T-helper 1 cell treated with Interleukin-12 subunit alpha and Interleukin-12 subunit beta and Interleukin-4 antibody, amounts not matched to agents 30 μg/mL and 1 μg/mL, for 36 hours (primary cell): ENCODE measurements around the gene FHIT.

Source experiments
- H3K27ac Mint-ChIP-seq: one replicate; pipeline ENCODE4 v1.8.0; 2021; ENCODE audit warnings: mild to moderate bottlenecking, mixed read lengths
- H3K27me3 Mint-ChIP-seq: one replicate; pipeline ENCODE4 v1.8.0; 2021; ENCODE audit warnings: low read depth, mixed read lengths
- H3K36me3 Mint-ChIP-seq: one replicate; pipeline ENCODE4 v1.8.0; 2021; ENCODE audit warnings: low read depth, mixed read lengths
- H3K4me1 Mint-ChIP-seq: one replicate; pipeline ENCODE4 v1.8.0; 2021; ENCODE audit warnings: low read depth, mixed read lengths
- H3K4me3 Mint-ChIP-seq: one replicate; pipeline ENCODE4 v1.8.0; 2021; ENCODE audit warnings: mild to moderate bottlenecking, moderate library complexity, mixed read lengths
- H3K9me3 Mint-ChIP-seq: one replicate; pipeline ENCODE4 v1.8.0; 2021; ENCODE audit warnings: mixed read lengths

FHIT gene

DNA sequence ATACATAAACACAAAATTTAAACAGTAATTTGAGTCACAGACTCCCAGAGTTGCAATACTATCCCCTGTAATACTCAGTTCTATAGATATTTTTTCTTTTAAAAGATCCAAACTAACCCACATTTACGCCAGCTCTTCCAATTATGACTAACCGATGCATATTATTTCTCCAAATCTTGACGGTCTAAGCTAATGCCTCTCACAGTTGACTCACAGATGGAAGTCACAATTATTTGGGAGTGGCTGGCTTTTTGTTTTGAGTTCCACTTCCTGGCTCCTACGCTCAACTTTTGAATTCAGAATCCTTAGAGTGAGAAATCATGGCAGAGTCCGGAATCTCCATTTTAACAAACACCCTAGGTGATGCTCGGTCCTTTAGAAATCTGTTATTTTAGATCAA lies 749.9 kb downstream of the FHIT start:
- Mint-ChIP-seq H3K4me1 (no peaks in the 10 kb centered on the region), H3K27me3 (no peaks in the 10 kb centered on the region)

DNA sequence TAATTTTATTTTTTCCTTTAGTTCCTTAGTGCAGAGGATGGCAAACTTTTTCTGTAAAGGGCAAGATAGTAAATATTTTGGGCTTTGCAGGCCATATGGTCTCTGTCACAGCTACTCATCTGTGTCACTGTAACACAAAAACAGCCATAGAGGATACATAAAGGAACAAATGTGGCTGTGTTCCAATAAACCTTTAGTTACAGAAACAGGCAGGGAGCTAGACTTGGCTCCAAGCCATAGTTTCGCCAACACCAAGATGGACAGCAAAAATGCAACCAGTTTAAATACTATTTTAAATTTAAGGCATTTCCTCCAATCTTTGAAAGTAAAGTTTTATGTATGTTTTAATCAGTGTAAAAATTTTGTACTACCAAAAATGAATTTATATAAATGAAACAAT lies 753.4 kb downstream of the FHIT start:
- Mint-ChIP-seq H3K36me3 (no peaks in the 10 kb centered on the region), H3K27me3 (no peaks in the 10 kb centered on the region), H3K9me3 (peaks cover 12% of the 10 kb centered on the region), H3K4me1 (no peaks in the 10 kb centered on the region), H3K27ac (no peak overlapping the region), H3K4me3 (no peak overlapping the region)

More for the DNA sequence above, 749.9 kb downstream of the FHIT start:
- peaks cover 9% of the 10 kb centered on the region for H3K9me3 Mint-ChIP-seq
- no peak overlapping the region for H3K27ac Mint-ChIP-seq
- no peaks in the 10 kb centered on the region for H3K36me3 Mint-ChIP-seq
- no peak overlapping the region for H3K4me3 Mint-ChIP-seq

DNA sequence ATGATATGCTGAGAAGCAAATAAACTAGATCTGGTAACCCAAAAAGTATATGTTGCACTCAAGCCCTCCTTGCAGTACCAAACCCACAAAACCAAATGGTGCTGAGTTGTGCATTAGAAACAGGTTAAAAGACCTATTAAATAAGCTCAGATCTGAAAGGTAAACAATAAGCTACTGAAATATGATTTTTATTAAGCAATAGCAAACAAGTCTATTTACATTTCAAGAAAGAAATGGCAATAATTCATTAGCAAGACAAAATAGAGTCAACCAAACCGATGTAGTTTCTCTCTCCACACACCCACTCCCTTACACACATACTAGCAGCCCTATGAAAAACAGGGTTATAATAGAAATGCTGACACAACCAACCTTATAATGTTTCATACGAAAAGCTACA lies 760.3 kb downstream of the FHIT start:
- Mint-ChIP-seq H3K27me3 (no peaks in the 10 kb centered on the region), H3K27ac (peak overlapping the region; percentile 36), H3K9me3 (peaks cover 6% of the 10 kb centered on the region), H3K4me1 (no peaks in the 10 kb centered on the region), H3K4me3 (no peak overlapping the region), H3K36me3 (no peaks in the 10 kb centered on the region)

DNA sequence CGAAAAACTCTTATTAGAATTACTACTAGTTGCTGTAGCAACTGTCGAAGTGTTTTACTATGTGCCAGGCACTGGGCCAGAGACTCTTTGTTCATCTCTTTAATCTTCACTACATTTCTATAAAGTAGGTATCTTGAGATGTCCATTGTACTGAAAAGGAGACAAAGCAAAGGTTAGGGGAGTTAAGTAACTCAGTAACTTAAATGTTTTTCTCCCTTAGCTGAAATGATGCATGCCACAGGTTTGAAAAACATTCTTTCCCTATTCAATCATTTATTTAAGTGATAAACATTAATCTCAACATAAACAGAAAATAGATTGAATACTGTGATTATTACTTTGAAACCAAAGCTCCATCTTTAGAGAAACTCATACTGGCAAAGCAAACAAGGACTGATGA lies 776.2 kb downstream of the FHIT start:
- Mint-ChIP-seq H3K4me3 (no peak overlapping the region), H3K27ac (no peak overlapping the region), H3K36me3 (peaks cover 5% of the 10 kb centered on the region), H3K4me1 (no peaks in the 10 kb centered on the region), H3K27me3 (no peaks in the 10 kb centered on the region), H3K9me3 (peaks cover 12% of the 10 kb centered on the region)

DNA sequence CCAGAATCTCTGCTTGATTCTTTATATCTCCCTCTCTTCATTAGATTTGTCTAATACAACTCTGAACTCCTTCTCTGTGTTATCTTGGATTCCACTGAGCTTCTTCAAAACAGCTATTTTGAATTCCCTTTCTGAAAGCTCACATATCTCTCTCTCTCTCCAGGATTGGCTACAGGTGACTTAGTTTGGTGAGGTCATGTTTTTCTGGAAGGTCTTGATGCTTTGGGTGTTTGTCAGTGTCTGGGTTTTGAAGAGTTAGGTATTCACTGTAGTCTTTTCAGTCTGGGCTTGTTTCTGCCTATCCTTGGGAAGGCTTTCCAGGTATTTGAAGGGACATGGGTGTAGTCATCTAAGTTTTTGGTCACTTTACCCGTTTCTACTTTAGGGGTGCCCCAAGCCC lies 781.8 kb downstream of the FHIT start:
- Mint-ChIP-seq H3K27ac (no peak overlapping the region), H3K36me3 (peaks cover 7% of the 10 kb centered on the region), H3K4me3 (no peak overlapping the region), H3K9me3 (peaks cover 23% of the 10 kb centered on the region), H3K4me1 (no peaks in the 10 kb centered on the region), H3K27me3 (peaks cover 2% of the 10 kb centered on the region)

DNA sequence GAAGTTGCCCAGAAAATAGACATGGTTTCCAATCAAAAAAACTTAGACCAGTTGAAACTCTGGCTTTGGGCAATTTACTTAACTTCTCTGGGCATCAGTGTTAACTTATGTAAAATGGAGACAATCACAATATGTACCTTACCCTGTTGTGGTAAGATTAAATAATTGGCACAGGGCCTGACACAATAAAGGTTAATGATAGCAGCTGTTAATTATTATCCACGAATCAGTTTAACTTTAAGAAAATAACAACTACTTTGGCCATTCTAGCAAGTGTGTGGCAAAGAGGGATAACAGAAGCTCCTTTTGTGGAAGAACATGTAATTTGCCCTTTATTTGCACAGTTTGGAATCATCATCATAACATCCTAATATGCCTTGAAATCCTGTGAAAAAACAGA lies 787.6 kb downstream of the FHIT start:
- no peak overlapping the region for H3K4me3 Mint-ChIP-seq
- H3K36me3 Mint-ChIP-seq, result peaks cover 1% of the 10 kb centered on the region
- peaks cover 4% of the 10 kb centered on the region for H3K27me3 Mint-ChIP-seq
- no peaks in the 10 kb centered on the region for H3K4me1 Mint-ChIP-seq
- H3K27ac Mint-ChIP-seq, result no peak overlapping the region
- peaks cover 20% of the 10 kb centered on the region for H3K9me3 Mint-ChIP-seq

DNA sequence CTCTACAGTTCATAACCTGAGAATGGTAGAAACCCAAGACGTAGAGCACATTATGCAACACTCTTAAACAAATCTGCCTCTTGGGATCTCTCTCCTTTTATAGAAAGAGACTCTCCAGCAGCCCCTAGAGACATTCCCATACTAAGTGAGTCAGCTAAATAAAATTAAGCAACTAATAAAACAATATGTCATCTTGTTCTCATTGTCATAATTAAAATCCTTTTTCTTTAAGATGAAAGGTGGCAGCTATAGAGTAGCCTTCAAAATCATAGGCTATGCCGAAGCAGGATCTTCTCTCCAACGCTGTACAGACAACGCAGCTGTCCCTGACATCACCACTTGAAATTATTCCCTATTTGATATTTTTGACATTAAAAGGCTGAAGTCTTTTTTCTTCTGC lies 790.0 kb downstream of the FHIT start:
- no peak overlapping the region for H3K4me3 Mint-ChIP-seq
- H3K27ac Mint-ChIP-seq, result no peak overlapping the region
- H3K36me3 Mint-ChIP-seq, result no peaks in the 10 kb centered on the region
- H3K27me3 Mint-ChIP-seq, result peaks cover 4% of the 10 kb centered on the region
- H3K9me3 Mint-ChIP-seq, result peaks cover 11% of the 10 kb centered on the region
- peaks cover 1% of the 10 kb centered on the region for H3K4me1 Mint-ChIP-seq

DNA sequence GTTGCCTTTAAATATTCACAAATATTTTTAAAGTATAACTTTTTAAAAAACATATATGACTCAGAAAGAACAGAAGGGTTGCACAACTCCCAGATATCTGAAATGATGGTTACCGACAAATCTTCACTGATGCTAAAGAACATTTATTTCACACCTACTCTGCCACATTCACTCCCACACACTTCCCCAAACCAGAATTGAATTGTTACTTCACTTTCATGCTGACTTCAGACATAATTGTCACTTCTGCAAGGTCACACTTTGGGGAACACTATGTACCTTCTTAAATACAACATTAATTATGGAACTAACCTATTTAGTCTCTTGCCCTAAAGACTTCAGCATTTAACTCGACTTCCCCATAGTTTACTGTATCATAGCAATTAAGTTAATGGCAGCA lies 795.1 kb downstream of the FHIT start:
- Mint-ChIP-seq H3K27ac (no peak overlapping the region), H3K4me1 (peaks cover 4% of the 10 kb centered on the region), H3K27me3 (no peaks in the 10 kb centered on the region), H3K9me3 (peaks cover 7% of the 10 kb centered on the region), H3K36me3 (no peaks in the 10 kb centered on the region), H3K4me3 (no peak overlapping the region)

DNA sequence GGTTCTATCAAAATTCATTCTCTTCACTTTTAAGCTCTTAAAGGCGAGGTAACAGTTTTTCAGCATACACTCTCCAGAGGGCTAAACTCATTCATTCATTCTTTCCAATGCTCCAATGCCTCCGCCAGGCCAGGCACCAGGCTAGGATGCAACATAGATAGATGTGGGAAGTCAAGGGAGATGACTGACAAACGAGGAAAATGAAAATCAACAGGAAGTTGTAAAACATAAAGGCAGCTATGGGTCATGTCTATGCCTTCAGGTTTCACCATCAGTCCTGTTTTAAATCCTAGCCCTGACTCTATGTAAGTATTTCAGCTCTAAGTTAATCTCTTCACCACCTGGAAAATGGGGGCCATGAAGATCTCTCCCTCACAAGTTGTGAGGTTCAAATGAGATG lies 797.9 kb downstream of the FHIT start:
- Mint-ChIP-seq H3K4me3 (no peak overlapping the region), H3K27me3 (no peaks in the 10 kb centered on the region), H3K4me1 (peaks cover 4% of the 10 kb centered on the region), H3K36me3 (no peaks in the 10 kb centered on the region), H3K9me3 (peaks cover 7% of the 10 kb centered on the region), H3K27ac (no peak overlapping the region)

DNA sequence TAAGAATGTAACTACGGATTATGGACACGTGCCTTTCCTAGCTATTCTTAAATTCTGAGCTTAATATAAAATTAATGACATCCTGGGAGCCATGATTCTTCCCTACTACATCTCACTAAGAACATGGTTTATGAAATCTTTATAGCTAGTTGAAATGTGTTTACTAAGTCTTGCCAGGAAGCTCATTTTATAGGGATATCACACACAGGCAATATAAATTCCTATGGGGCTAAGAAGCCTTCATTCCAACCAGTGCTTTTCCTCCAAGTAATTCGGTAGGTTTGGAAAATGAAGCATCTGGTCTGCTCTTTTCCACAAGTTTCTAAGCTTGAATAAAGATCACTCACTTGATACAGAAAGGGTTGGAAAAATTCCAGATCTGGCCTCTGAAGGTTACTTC lies 802.6 kb downstream of the FHIT start:
- Mint-ChIP-seq H3K4me3 (no peak overlapping the region), H3K9me3 (peaks cover 12% of the 10 kb centered on the region), H3K27me3 (no peaks in the 10 kb centered on the region), H3K36me3 (no peaks in the 10 kb centered on the region), H3K4me1 (peaks cover 6% of the 10 kb centered on the region), H3K27ac (no peak overlapping the region)

DNA sequence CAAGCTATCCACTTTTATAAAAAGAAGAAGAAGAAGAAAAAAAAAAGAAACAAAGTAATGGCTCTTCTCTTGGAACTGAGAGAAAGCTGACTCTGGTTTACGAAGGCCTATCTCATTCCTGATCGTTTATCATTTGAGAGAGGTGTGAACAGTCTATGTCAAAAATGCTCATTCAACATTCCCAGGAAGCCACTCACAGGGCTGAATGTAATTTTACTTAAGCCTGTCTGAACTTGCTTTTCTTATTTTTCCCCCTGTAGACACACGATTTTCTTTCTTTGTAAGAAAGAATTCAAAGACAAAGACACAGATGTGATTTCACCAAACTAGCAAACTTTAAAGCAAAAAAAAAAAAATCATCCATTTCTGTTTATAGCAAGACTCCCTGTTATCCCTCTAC lies 805.8 kb downstream of the FHIT start:
- Mint-ChIP-seq H3K4me3 (no peak overlapping the region), H3K36me3 (peaks cover 1% of the 10 kb centered on the region), H3K4me1 (peaks cover 4% of the 10 kb centered on the region)

DNA sequence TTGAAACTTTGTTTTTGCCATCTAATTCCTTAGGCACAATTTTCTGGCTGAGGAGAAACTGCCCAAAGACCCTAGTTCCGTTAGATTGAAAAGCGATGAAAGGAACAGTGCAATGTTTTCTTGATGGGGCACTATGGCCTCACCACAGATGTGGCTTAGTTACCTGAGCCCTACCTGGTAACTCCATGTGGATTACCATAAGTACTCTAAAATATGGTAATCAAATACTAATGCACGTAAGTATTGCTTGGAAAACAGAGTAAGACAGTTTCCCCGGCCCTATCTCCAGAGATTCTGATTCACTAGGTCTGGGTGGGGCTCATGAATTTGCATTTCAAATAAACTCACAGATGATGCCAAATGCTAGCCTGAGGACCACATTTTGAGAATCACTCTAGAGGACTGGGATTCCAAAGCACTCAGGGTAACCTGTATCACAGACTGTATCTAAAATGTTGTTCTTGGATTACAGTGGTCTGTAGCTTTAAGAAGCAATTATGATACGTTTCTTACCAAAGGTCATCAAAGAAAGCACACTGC lies 806.3 kb downstream of the FHIT start:
- Mint-ChIP-seq H3K4me3 (no peak overlapping the region), H3K27me3 (no peaks in the 10 kb centered on the region)

More for the DNA sequence above, 805.8 kb downstream of the FHIT start:
- Mint-ChIP-seq H3K9me3 (peaks cover 18% of the 10 kb centered on the region), H3K27ac (no peak overlapping the region), H3K27me3 (no peaks in the 10 kb centered on the region)

DNA sequence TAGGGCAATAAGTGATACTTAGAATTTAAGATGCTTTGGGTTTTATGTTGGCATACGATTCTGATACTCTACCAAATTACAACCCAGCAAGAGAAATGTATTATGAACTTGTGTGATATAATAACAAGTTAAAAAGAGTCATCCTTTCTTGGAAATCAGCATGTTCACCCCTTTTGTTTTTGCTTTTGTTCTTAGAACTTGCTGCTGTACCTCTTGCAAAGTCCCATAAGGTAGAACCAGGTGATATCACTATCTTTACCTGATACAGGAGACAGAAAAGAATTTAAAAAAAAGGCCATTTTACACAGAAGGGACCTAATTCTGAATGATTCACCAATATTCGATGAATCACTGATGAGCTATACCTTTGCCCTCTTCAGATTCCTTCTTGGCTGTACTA lies 810.4 kb downstream of the FHIT start:
- Mint-ChIP-seq H3K36me3 (peaks cover 1% of the 10 kb centered on the region), H3K9me3 (peaks cover 15% of the 10 kb centered on the region), H3K4me3 (no peak overlapping the region), H3K27ac (no peak overlapping the region), H3K27me3 (no peaks in the 10 kb centered on the region), H3K4me1 (peaks cover 4% of the 10 kb centered on the region)

More for the DNA sequence above, 806.3 kb downstream of the FHIT start:
- Mint-ChIP-seq H3K36me3 (peaks cover 1% of the 10 kb centered on the region), H3K4me1 (peaks cover 4% of the 10 kb centered on the region), H3K9me3 (peaks cover 21% of the 10 kb centered on the region), H3K27ac (no peak overlapping the region)

DNA sequence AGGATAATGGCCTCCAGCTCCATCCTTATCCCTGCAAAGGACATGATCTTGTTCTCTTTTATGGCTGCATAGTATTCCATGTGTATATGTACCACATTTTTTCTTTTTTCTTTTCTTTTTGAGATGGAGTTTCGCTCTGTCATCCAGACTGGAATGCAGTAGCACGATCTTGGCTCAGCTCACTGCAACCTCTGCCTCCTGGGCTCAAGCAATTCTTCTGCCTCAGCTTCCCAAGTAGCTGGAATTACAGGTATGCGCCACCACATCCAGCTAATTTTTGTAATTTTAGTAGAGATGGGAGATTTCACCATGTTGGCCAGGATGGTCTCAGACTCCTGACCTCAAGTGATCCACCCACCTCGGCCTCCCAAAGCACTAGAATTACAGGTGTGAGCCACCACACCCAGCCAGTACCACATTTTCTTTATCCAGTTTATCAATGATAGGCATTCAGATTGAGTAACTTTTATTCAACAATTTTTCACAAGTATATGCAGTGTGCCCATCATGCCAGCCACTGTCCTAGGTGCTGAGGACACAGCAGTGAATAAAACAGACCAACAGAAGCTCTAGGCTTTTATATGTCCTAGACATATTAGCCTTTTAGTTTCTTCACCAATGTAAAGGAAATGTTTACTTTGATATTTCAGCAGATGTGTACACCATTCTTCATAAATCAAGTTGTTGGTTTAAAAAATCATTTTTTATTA lies 815.2 kb downstream of the FHIT start:
- H3K27me3 Mint-ChIP-seq, result no peaks in the 10 kb centered on the region
- H3K4me1 Mint-ChIP-seq, result peaks cover 3% of the 10 kb centered on the region
- H3K9me3 Mint-ChIP-seq, result peaks cover 5% of the 10 kb centered on the region
- no peak overlapping the region for H3K27ac Mint-ChIP-seq
- H3K36me3 Mint-ChIP-seq, result no peaks in the 10 kb centered on the region
- H3K4me3 Mint-ChIP-seq, result no peak overlapping the region

DNA sequence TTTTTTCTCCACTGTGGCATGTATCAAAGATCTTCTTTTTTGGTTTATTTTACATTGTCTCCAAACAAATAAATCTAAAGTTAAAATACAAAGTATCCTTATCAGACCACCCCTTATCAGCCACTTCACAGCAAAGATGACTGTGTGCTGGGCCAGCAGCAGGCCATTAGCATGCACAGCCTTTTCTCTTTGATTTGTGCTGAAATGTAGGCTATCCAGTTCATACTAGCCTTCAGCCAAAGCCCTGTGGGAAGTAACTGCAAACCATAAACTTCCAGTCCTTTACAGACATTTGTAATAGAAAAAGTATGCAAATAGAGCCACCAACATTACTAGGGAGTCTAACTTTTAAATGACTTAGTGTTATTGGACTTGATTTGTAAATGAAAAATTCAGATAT lies 816.3 kb downstream of the FHIT start:
- peaks cover 8% of the 10 kb centered on the region for H3K4me1 Mint-ChIP-seq
- H3K27me3 Mint-ChIP-seq, result no peaks in the 10 kb centered on the region
- peaks cover 2% of the 10 kb centered on the region for H3K9me3 Mint-ChIP-seq
- H3K36me3 Mint-ChIP-seq, result no peaks in the 10 kb centered on the region
- H3K4me3 Mint-ChIP-seq, result no peak overlapping the region
- H3K27ac Mint-ChIP-seq, result no peak overlapping the region
